ENCODE results near the gene BMPR1A.

The BMPR1A gene

GRCh38 chr10:86945361-86946212 lies 189.2 kb downstream of the BMPR1A start:
- TF ChIP-seq TAF1 (IDR thresholded peaks at IDR 0.05; ENCODE audit: borderline replicate concordance, insufficient read depth, low read length): no peak
- no peak for TF ChIP-seq SIN3A (IDR thresholded peaks at IDR 0.05; ENCODE audit: borderline replicate concordance, insufficient read depth, low read length)
- no peak for TF ChIP-seq REST (IDR thresholded peaks at IDR 0.05; ENCODE audit: insufficient read depth in 1 of 2, low read depth in 2 of 2, low read length in 2 of 2)
- no peak for TF ChIP-seq FOXP2 (optimal IDR thresholded peaks at IDR 0.05; ENCODE audit: borderline replicate concordance, extremely low read depth, extremely low read length, insufficient read depth)
- TF ChIP-seq POLR2AphosphoS5 (IDR thresholded peaks at IDR 0.05; ENCODE audit: low read depth, low read length): no peak

- TF ChIP-seq POLR2AphosphoS5 (IDR thresholded peaks at IDR 0.05; ENCODE audit: low read depth, low read length) (no peak), TAF1 (IDR thresholded peaks at IDR 0.05; ENCODE audit: borderline replicate concordance, insufficient read depth, low read length) (no peak), REST (IDR thresholded peaks at IDR 0.05; ENCODE audit: insufficient read depth in 1 of 2, low read depth in 2 of 2, low read length in 2 of 2) (no peak), FOXP2 (optimal IDR thresholded peaks at IDR 0.05; ENCODE audit: borderline replicate concordance, extremely low read depth, extremely low read length, insufficient read depth) (no peak), SIN3A (IDR thresholded peaks at IDR 0.05; ENCODE audit: borderline replicate concordance, insufficient read depth, low read length) (no peak)
Observed at GRCh38 chr10:86946213-86947155, 190.1 kb downstream of the BMPR1A start.

GRCh38 chr10:86950349-86950748 lies 193.9 kb downstream of the BMPR1A start:
- no peak for TF ChIP-seq REST (IDR thresholded peaks at IDR 0.05; ENCODE audit: insufficient read depth in 1 of 2, low read depth in 2 of 2, low read length in 2 of 2)
- TF ChIP-seq TAF1 (IDR thresholded peaks at IDR 0.05; ENCODE audit: borderline replicate concordance, insufficient read depth, low read length): no peak
- no peak for TF ChIP-seq SIN3A (IDR thresholded peaks at IDR 0.05; ENCODE audit: borderline replicate concordance, insufficient read depth, low read length)
- TF ChIP-seq FOXP2 (optimal IDR thresholded peaks at IDR 0.05; ENCODE audit: borderline replicate concordance, extremely low read depth, extremely low read length, insufficient read depth): no peak
- no peak for TF ChIP-seq POLR2AphosphoS5 (IDR thresholded peaks at IDR 0.05; ENCODE audit: low read depth, low read length)

GRCh38 chr10:86951184-86951761 lies 194.9 kb downstream of the BMPR1A start:
- TF ChIP-seq SIN3A (IDR thresholded peaks at IDR 0.05; ENCODE audit: borderline replicate concordance, insufficient read depth, low read length): no peak
- TF ChIP-seq POLR2AphosphoS5 (IDR thresholded peaks at IDR 0.05; ENCODE audit: low read depth, low read length): no peak
- TF ChIP-seq TAF1 (IDR thresholded peaks at IDR 0.05; ENCODE audit: borderline replicate concordance, insufficient read depth, low read length): no peak
- TF ChIP-seq REST (IDR thresholded peaks at IDR 0.05; ENCODE audit: insufficient read depth in 1 of 2, low read depth in 2 of 2, low read length in 2 of 2): no peak
- TF ChIP-seq FOXP2 (optimal IDR thresholded peaks at IDR 0.05; ENCODE audit: borderline replicate concordance, extremely low read depth, extremely low read length, insufficient read depth): no peak
